Medulla oblongata (tissue), 1 donor: ENCODE data around the gene ACADM.
"Not testable (repeated sequence)": the region's sequence is repeated elsewhere in the genome, so short reads cannot be mapped to it uniquely, and the experiment has no call there.

ENCODE experiments used
- DNase-seq: peaks from one replicate; pipeline ENCODE4 v3.0.0-alpha.2; 2015; ENCODE audit errors: extremely low spot score

Gene ACADM

GRCh38 chr1:75794382-75794781, 69.9 kb downstream of the ACADM start:
- no peak for DNase-seq

- DNase-seq = no peak
These were observed 71.2 kb downstream of the ACADM start for GRCh38 chr1:75795703-75796193.

- no peak for DNase-seq
These were observed 72.1 kb downstream of the ACADM start, which contains the start of gene MSH4 for GRCh38 chr1:75796376-75797272. Gene MSH4, plus strand, starts transcription at chr1:75796882. Its CDS starts 104 bp downstream, at chr1:75796986.

DNA sequence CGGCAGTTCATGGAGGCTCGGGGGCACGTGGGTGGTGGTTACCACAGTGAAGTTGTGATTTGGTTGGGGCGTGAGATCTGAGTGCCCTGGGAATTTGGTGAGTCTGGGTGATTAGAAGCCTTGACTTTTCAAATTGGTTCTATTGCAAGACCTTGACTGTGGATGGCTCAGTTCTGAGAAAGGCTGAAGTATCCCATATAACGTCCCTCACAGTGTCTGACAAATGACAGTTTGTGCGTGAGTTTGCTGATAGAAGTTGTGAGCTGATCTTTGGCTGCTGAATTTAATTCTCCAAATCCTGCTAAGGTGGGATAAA, 72.7 kb downstream of the ACADM start:
- no peak for DNase-seq

GRCh38 chr1:75797606-75798216, 73.2 kb downstream of the ACADM start:
- no peak for DNase-seq

DNA sequence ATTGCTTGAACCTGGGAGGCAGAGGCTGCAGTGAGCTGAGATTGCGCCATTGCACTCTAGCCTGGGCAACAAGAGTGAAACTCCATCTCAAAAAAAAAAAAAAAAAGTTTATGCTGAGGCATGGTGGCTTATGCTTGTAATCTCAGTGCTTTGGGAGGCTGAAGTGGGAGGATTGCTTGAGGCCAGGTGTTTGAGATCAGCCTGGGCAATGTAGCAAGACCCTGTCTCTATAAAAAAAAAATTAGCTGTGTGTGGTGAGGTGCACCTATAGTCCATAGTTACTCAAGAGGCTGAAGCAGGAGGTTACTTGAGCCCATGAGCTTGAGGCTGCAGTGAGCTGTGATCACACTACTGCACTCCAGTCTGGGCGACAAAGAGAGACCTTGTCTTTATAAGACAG, 77.0 kb downstream of the ACADM start:
- DNase-seq = not testable (repeated sequence)

- no peak for DNase-seq
These were observed 84.4 kb downstream of the ACADM start for GRCh38 chr1:75808921-75809320.

GRCh38 chr1:75810113-75810512, 85.6 kb downstream of the ACADM start:
- DNase-seq = not testable (repeated sequence)

- DNase-seq = no peak
These were observed 86.9 kb downstream of the ACADM start for GRCh38 chr1:75811211-75811981.

GRCh38 chr1:75812065-75812464, 87.6 kb downstream of the ACADM start:
- no peak for DNase-seq
